ENCODE measurements around the gene SFXN1.
"Not testable (repeated sequence)": the region's sequence is repeated elsewhere in the genome, so short reads cannot be mapped to it uniquely, and the experiment has no call there.

The SFXN1 gene

DNA sequence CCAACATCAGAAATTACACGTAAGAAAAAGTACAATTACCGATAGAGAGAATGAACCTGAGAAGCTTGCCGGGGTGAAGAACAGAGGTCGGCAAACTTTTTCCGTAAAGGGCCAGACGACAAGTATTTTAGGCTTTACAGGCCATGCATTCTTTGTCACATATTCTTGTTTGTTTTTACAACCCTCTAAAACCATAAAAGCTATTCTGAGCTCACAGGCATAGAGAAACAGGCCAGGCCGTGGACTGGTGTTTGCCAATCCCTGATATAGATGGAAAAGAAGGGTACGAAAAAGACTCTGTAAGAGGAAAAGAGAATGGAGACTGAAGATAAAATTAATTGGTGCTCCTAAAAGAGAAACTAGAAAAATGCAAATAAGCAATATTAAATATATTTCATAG lies 15.4 kb downstream of the SFXN1 start:
- H3K4me3 ChIP-seq = no peak overlapping the region
- H3K27ac ChIP-seq = no peak overlapping the region
- H3K9me3 ChIP-seq (ENCODE audit: low read depth, low read length) = 0 out of 2 replicates have a peak, but pooled peaks cover 3% of the 10 kb centered on the region
- DNase-seq (ENCODE audit: low read depth, low spot score) = no peak
- TF ChIP-seq EZH2 (IDR thresholded peaks at IDR 0.05) (no peak), POLR2AphosphoS5 (IDR thresholded peaks at IDR 0.05; ENCODE audit: borderline replicate concordance, low read depth, low read length) (no peak), FOXP2 (optimal IDR thresholded peaks at IDR 0.05; ENCODE audit: control extremely low read depth, extremely low read length, insufficient read depth) (no peak)
- H3K36me3 ChIP-seq (ENCODE audit: insufficient read depth, low read length) = peaks cover 97% of the 10 kb centered on the region
- no peak overlapping the region for H3K9ac ChIP-seq (ENCODE audit: insufficient read length)

DNA sequence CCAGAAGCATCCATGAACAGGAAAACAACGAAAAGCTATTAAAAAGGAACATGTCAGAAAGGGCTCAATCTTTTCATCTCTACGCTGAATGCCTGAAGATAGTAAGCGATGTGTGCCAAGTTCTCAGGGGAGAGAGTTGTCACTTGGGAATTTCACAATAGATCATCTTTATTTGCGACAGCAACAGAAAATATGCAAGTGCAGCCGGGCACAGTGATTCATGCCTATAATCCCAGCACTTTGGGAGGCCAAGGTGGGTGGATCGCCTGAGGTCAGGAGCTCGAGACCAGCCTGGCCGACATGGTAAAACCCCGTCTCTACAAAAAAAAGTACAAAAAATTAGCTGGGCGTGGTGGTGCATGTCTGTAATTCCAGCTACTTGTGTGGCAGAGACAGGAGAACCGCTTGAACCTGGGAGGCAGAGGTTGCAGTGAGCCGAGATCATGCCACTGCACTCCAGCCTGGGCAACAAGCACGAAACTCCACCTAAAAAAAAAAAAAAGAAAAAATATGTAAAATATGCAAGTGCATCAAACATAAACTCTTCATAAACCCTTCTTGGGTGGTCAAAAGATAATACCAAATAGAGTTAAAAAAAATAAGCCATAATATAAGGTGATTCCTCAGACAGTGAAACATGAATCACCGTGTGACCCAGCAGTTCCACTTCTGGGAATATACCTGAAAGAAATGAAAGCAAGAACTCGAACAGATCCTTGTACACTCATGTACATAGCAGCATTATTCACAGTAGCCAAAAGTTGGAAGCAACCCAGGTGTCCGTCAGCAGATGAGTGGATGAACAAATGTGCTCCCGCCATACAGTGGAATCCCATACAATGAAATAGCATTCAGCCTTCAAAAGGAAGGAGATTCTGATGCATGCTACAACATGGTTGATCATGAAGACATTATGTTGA lies 16.2 kb downstream of the SFXN1 start:
- no peak for DNase-seq (ENCODE audit: low read depth, low spot score)
- Histone ChIP-seq H3K27ac (no peak overlapping the region), H3K9me3 (ENCODE audit: low read depth, low read length) (0 out of 2 replicates have a peak, but pooled peaks cover 3% of the 10 kb centered on the region), H3K36me3 (ENCODE audit: insufficient read depth, low read length) (peaks cover 97% of the 10 kb centered on the region), H3K9ac (ENCODE audit: insufficient read length) (no peak overlapping the region), H3K4me3 (no peak overlapping the region)
- TF ChIP-seq FOXP2 (optimal IDR thresholded peaks at IDR 0.05; ENCODE audit: control extremely low read depth, extremely low read length, insufficient read depth) (no peak), POLR2AphosphoS5 (IDR thresholded peaks at IDR 0.05; ENCODE audit: borderline replicate concordance, low read depth, low read length) (no peak), EZH2 (IDR thresholded peaks at IDR 0.05) (no peak)

DNA sequence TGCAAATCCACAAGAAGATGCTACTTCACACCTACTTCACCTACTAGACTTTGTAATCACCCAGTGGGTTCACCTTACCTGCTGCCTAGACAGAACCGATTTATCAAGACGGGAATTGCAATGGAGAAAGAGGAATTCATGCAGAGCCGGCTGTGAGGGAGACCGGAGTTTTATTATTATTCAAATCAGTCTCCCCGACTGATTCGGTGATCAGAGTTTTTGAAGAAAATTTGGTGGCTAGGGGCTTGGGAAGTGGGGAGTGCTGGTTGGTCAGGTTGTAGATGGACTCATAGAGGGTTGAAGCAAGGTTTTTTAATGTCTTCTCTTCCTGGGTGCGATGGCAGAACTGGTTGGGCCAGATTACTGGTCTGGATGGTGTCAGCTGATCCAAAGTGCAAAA lies 23.4 kb downstream of the SFXN1 start:
- H3K4me3 ChIP-seq = no peak overlapping the region
- no peaks in the 10 kb centered on the region for H3K9me3 ChIP-seq (ENCODE audit: low read depth, low read length)
- no peak for TF ChIP-seq POLR2AphosphoS5 (IDR thresholded peaks at IDR 0.05; ENCODE audit: borderline replicate concordance, low read depth, low read length)
- TF ChIP-seq EZH2 (IDR thresholded peaks at IDR 0.05) = no peak
- no peak for TF ChIP-seq FOXP2 (optimal IDR thresholded peaks at IDR 0.05; ENCODE audit: control extremely low read depth, extremely low read length, insufficient read depth)
- no peak overlapping the region for H3K27ac ChIP-seq
- peaks cover 84% of the 10 kb centered on the region for H3K36me3 ChIP-seq (ENCODE audit: insufficient read depth, low read length)
- no peak overlapping the region for H3K9ac ChIP-seq (ENCODE audit: insufficient read length)
- DNase-seq (ENCODE audit: low read depth, low spot score) = no peak

DNA sequence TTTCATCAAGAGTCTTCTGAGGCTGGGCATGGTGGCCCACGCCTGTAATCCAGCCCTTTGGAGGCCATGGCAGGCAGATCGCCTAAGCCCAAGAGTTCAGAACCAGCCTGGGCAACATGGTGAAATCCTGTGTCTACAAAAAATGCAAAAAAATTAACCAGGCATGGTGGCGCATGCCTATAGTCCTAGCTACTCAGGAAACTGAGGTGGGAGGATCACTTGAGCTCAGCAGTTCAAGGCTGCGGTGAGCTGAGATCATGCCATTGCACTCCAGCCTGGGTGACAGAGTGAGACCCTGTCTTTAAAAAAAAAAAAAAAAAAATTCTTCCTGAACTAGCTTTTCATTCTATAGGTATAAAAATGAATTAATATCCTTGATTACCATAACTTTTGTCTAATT lies 29.3 kb downstream of the SFXN1 start:
- not testable (repeated sequence) for H3K9me3 ChIP-seq (ENCODE audit: low read depth, low read length); H3K27ac ChIP-seq; H3K9ac ChIP-seq (ENCODE audit: insufficient read length); DNase-seq (ENCODE audit: low read depth, low spot score); H3K4me3 ChIP-seq
- peaks cover 80% of the 10 kb centered on the region for H3K36me3 ChIP-seq (ENCODE audit: insufficient read depth, low read length)

DNA sequence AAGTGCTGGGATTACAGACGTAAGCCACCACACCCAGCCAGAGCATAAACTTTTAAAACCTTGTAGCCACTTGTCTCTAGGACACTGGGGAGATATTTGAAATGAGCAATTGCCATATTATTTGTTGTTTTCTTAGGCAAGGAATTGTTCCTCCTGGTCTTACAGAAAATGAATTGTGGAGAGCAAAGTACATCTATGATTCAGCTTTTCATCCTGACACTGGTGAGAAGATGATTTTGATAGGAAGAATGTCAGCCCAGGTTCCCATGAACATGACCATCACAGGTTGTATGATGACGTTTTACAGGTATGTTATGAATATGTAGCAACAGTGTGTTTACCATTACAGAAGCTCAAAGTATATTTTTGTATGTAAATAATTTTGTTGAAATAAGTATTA lies 30.5 kb downstream of the SFXN1 start:
- Histone ChIP-seq H3K36me3 (ENCODE audit: insufficient read depth, low read length) (peaks cover 81% of the 10 kb centered on the region), H3K9ac (ENCODE audit: insufficient read length) (no peak overlapping the region), H3K9me3 (ENCODE audit: low read depth, low read length) (no peaks in the 10 kb centered on the region), H3K4me3 (no peak overlapping the region), H3K27ac (no peak overlapping the region)
- TF ChIP-seq POLR2AphosphoS5 (IDR thresholded peaks at IDR 0.05; ENCODE audit: borderline replicate concordance, low read depth, low read length) = no peak
- no peak for TF ChIP-seq EZH2 (IDR thresholded peaks at IDR 0.05)
- no peak for TF ChIP-seq FOXP2 (optimal IDR thresholded peaks at IDR 0.05; ENCODE audit: control extremely low read depth, extremely low read length, insufficient read depth)
- no peak for DNase-seq (ENCODE audit: low read depth, low spot score)

DNA sequence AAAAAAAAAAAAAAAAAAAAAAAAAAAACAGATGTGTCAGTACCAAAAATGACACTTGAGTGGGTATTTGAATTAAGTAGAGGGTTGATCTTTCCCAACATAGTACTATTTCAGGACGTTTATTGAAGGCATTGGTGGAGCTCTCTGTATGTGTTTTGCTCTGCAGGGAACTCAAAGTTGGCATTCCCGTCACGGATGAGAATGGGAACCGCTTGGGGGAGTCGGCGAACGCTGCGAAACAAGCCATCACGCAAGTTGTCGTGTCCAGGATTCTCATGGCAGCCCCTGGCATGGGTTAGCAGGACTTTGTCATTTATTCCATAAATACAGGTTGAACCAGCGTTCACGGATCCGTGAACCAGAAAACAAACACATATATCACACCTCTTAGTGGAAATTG lies 34.9 kb downstream of the SFXN1 start:
- H3K9ac ChIP-seq (ENCODE audit: insufficient read length) = no peak overlapping the region
- no peak overlapping the region for H3K27ac ChIP-seq
- TF ChIP-seq POLR2AphosphoS5 (IDR thresholded peaks at IDR 0.05; ENCODE audit: borderline replicate concordance, low read depth, low read length) (no peak), EZH2 (IDR thresholded peaks at IDR 0.05) (no peak), FOXP2 (optimal IDR thresholded peaks at IDR 0.05; ENCODE audit: control extremely low read depth, extremely low read length, insufficient read depth) (no peak)
- no peak overlapping the region for H3K4me3 ChIP-seq
- peaks cover 99% of the 10 kb centered on the region for H3K36me3 ChIP-seq (ENCODE audit: insufficient read depth, low read length)
- no peaks in the 10 kb centered on the region for H3K9me3 ChIP-seq (ENCODE audit: low read depth, low read length)
- DNase-seq (ENCODE audit: low read depth, low spot score) = no peak

DNA sequence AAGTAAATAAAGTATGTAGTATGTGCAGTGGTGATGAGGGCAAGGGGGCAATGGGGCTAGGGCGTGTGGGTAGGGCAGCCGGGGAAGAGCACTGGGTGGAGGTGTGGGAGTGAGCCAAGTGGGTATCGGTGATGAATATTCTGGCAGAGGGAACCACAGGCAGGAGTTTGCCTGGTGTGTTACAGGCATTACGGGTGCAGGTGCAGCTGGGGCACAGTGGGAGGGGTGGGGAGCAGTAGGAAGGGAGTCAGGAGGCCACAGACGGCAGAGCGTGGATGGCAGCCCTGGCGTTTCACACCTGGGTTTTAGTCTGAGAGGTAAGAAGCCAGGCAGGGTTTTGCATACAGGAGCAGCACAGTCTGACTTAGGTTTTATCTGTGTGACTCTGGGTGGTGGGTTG lies 35.4 kb downstream of the SFXN1 start:
- no peak for TF ChIP-seq POLR2AphosphoS5 (IDR thresholded peaks at IDR 0.05; ENCODE audit: borderline replicate concordance, low read depth, low read length)
- TF ChIP-seq FOXP2 (optimal IDR thresholded peaks at IDR 0.05; ENCODE audit: control extremely low read depth, extremely low read length, insufficient read depth) = no peak
- TF ChIP-seq EZH2 (IDR thresholded peaks at IDR 0.05) = no peak
- Histone ChIP-seq H3K27ac (no peak overlapping the region), H3K9ac (ENCODE audit: insufficient read length) (no peak overlapping the region), H3K36me3 (ENCODE audit: insufficient read depth, low read length) (peaks cover 99% of the 10 kb centered on the region), H3K9me3 (ENCODE audit: low read depth, low read length) (no peaks in the 10 kb centered on the region), H3K4me3 (no peak overlapping the region)
- DNase-seq (ENCODE audit: low read depth, low spot score) = no peak

DNA sequence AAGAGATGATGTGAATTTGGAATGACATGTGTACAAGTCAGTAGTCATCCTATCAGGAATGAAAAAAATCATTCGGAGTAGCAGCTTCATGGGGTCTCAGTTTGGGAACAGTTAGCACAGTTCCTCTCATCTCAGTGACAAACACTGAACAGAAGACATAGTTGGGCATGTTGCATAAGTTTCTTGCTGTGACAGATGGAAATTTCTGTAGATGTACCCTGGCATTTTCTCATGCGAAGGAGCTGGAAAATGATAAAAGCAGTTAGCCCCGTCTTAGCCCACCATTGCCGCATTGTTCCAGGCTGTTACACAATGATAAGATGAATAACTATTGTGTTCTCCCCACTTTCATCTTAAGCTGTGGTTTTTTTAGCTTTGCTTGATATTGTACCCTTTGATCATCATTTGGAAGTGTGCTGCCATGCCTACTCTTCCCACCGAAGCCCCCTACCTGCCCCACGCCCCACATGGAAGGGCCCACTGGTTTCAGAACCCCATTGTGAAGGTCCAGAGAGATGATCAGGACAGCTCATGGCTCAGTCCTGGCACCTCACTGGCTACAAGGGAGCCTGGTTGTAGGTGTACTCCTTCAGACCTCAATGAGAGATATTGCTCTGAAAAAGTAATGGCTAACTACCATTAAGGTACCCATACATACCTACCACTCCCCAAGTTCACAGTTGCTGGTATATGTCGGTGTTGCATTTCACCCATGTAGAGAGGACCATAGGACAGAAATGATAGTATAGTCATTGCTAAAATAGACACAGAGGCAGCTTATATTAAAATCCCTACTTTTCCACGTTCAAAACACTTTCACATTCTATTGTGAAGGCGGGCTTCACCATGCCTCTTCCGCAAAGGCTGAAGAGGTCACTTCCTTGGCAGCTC lies 38.8 kb downstream of the SFXN1 start:
- DNase-seq (ENCODE audit: low read depth, low spot score) = no peak
- Histone ChIP-seq H3K36me3 (ENCODE audit: insufficient read depth, low read length) (peaks cover 96% of the 10 kb centered on the region), H3K4me3 (no peak overlapping the region), H3K9me3 (ENCODE audit: low read depth, low read length) (no peaks in the 10 kb centered on the region), H3K9ac (ENCODE audit: insufficient read length) (no peak overlapping the region), H3K27ac (no peak overlapping the region)
- no peak for TF ChIP-seq FOXP2 (optimal IDR thresholded peaks at IDR 0.05; ENCODE audit: control extremely low read depth, extremely low read length, insufficient read depth)
- no peak for TF ChIP-seq EZH2 (IDR thresholded peaks at IDR 0.05)
- no peak for TF ChIP-seq POLR2AphosphoS5 (IDR thresholded peaks at IDR 0.05; ENCODE audit: borderline replicate concordance, low read depth, low read length)
